A549 (cell line): ENCODE measurements around the gene KLHDC7B.

Experiments used
- CHD4 ChIP-seq: fragments of 200-600 bp; sonication (generic); IDR thresholded peaks from 2 replicates; pipeline ENCODE4 v1.6.1; 2016; ENCODE audit warnings: antibody characterized with exemption, mild to moderate bottlenecking, borderline replicate concordance
- EP300 ChIP-seq, 2 experiments: fragments of >200 bp; sonication (Bioruptor Twin); formaldehyde crosslinking; IDR thresholded peaks; 2 replicates in 1 of 2; 3 replicates in 1 of 2; pipeline ENCODE4 v1.6.1; 2016 to 2017
- HDAC2 ChIP-seq: fragments of 200-600 bp; sonication (generic); IDR thresholded peaks from 2 replicates; pipeline ENCODE4 v1.6.1; 2016
- JUN ChIP-seq, 2 experiments: fragments of >200 bp; sonication (Bioruptor Twin); formaldehyde crosslinking; IDR thresholded peaks; 2 replicates in 1 of 2; 3 replicates in 1 of 2; pipeline ENCODE4 v1.6.1; 2016 to 2017
- KDM5A ChIP-seq: fragments of 200-600 bp; sonication (generic); IDR thresholded peaks from 2 replicates; pipeline ENCODE4 v1.6.1; 2016; ENCODE audit warnings: antibody characterized with exemption, mild to moderate bottlenecking
- MYC ChIP-seq: IDR thresholded peaks from 2 replicates; pipeline ENCODE4 v1.6.1; 2012; ENCODE audit warnings: mild to moderate bottlenecking, inconsistent platforms, low read length, improper control_type of control experiment, borderline replicate concordance
- PHF8 ChIP-seq: fragments of 200-600 bp; sonication (generic); IDR thresholded peaks from 2 replicates; pipeline ENCODE4 v1.6.1; 2016; ENCODE audit warnings: low read depth, mild to moderate bottlenecking, antibody characterized with exemption, moderate library complexity, borderline replicate concordance
- RCOR1 ChIP-seq: fragments of 150-350 bp; IDR thresholded peaks from 2 replicates; pipeline ENCODE4 v1.6.1; 2014; ENCODE audit warnings: antibody characterized with exemption, low read length, low read depth
- ZNF302 ChIP-seq: fragments of 250-450 bp; sonication (Bioruptor Pico); IDR thresholded peaks from 2 replicates; pipeline ENCODE4 v1.9.0; 2021; ENCODE audit warnings: inconsistent platforms, mild to moderate bottlenecking, moderate library complexity
- TF ChIP-seq, protein P1 (sequence below): fragments of 250-450 bp; sonication (Bioruptor Pico); IDR thresholded peaks from 2 replicates; pipeline ENCODE4 v1.5.0; 2021; ENCODE audit warnings: mild to moderate bottlenecking, moderate library complexity, borderline replicate concordance
- TF ChIP-seq, protein P2 (sequence below): IDR thresholded peaks from 2 replicates; pipeline ENCODE4 v1.6.1; 2012; ENCODE audit warnings: low read depth, borderline replicate concordance
- TF ChIP-seq, protein P3 (sequence below): fragments of 450-650 bp; IDR thresholded peaks from 2 replicates; pipeline ENCODE4 v1.6.1; 2014; ENCODE audit warnings: antibody characterized with exemption
- TF ChIP-seq, protein P4 (sequence below): fragments of >200 bp; sonication (Bioruptor Twin); formaldehyde crosslinking; IDR thresholded peaks from 3 replicates; pipeline ENCODE4 v1.5.1; 2016

DNA sequence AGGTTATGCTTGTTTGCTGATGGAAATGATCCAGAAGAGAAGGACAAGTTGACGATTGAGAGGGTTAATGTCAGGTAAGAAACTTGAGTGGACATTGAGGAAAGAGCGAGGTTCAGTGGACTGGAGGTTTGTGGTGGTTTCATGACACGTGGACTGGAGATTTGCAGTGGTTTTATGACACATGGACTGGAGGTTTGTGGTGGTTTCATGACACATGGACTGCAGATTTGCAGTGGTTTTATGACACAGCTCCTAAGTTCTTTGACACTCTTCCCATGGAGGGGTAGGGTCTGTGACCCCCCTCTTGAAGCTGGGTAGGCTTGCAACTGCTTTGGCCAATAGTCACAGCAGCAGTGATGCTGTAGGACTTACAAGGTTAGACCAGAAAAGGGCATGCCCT is 49.5 kb downstream of the KLHDC7B start:
- TF ChIP-seq RCOR1 (no peak), ZNF302 (CRISPR knock-in tag) (no peak), CHD4 (no peak), PHF8 (no peak), EP300 (IDR thresholded peaks at IDR 0.05) (no peak), MYC (no peak), KDM5A (no peak), JUN (IDR thresholded peaks at IDR 0.05) (no peak), HDAC2 (no peak)
- TF ChIP-seq, protein P1, sequence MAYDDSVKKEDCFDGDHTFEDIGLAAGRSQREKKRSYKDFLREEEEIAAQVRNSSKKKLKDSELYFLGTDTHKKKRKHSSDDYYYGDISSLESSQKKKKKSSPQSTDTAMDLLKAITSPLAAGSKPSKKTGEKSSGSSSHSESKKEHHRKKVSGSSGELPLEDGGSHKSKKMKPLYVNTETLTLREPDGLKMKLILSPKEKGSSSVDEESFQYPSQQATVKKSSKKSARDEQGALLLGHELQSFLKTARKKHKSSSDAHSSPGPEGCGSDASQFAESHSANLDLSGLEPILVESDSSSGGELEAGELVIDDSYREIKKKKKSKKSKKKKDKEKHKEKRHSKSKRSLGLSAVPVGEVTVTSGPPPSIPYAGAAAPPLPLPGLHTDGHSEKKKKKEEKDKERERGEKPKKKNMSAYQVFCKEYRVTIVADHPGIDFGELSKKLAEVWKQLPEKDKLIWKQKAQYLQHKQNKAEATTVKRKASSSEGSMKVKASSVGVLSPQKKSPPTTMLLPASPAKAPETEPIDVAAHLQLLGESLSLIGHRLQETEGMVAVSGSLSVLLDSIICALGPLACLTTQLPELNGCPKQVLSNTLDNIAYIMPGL (CRISPR knock-in tag): no peak
- TF ChIP-seq, protein P2, sequence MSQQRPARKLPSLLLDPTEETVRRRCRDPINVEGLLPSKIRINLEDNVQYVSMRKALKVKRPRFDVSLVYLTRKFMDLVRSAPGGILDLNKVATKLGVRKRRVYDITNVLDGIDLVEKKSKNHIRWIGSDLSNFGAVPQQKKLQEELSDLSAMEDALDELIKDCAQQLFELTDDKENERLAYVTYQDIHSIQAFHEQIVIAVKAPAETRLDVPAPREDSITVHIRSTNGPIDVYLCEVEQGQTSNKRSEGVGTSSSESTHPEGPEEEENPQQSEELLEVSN: no peak
- TF ChIP-seq, protein P3, sequence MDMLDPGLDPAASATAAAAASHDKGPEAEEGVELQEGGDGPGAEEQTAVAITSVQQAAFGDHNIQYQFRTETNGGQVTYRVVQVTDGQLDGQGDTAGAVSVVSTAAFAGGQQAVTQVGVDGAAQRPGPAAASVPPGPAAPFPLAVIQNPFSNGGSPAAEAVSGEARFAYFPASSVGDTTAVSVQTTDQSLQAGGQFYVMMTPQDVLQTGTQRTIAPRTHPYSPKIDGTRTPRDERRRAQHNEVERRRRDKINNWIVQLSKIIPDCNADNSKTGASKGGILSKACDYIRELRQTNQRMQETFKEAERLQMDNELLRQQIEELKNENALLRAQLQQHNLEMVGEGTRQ: no peak
- TF ChIP-seq, protein P4, sequence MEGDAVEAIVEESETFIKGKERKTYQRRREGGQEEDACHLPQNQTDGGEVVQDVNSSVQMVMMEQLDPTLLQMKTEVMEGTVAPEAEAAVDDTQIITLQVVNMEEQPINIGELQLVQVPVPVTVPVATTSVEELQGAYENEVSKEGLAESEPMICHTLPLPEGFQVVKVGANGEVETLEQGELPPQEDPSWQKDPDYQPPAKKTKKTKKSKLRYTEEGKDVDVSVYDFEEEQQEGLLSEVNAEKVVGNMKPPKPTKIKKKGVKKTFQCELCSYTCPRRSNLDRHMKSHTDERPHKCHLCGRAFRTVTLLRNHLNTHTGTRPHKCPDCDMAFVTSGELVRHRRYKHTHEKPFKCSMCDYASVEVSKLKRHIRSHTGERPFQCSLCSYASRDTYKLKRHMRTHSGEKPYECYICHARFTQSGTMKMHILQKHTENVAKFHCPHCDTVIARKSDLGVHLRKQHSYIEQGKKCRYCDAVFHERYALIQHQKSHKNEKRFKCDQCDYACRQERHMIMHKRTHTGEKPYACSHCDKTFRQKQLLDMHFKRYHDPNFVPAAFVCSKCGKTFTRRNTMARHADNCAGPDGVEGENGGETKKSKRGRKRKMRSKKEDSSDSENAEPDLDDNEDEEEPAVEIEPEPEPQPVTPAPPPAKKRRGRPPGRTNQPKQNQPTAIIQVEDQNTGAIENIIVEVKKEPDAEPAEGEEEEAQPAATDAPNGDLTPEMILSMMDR: no peak
